Thoracic aorta (tissue), 2 donors: ENCODE results near the gene STK4. TPM values are rescaled to one million over a fixed set of nuclear protein-coding genes. Genes with fewer than 3 reads are reported as not detected.

Experiments used
- ATAC-seq: fragments of 150-250 bp; one replicate; pipeline ENCODE4 v1.8.0; 2017; ENCODE audit warnings: low read depth; ENCODE audit not compliant: insufficient number of reproducible peaks, low FRiP score
- DNase-seq: peaks from one replicate; pipeline ENCODE4 v3.0.0-alpha.2; 2020; ENCODE audit warnings: low spot score
- H3K27ac ChIP-seq, 2 donors: fragments of 200-600 bp; sonication (generic); 1 replicate in 1 of 2; 2 replicates in 1 of 2; pipeline ENCODE4 v1.5.1; 2016; ENCODE audit warnings: mild to moderate bottlenecking in 2 of 2, moderate library complexity in 2 of 2
- H3K27me3 ChIP-seq: fragments of 200-600 bp; sonication (generic); replicated peaks from 2 replicates; pipeline ENCODE4 v1.6.0; 2016; ENCODE audit warnings: mild to moderate bottlenecking; ENCODE audit not compliant: insufficient read depth
- H3K36me3 ChIP-seq: fragments of 200-600 bp; sonication (generic); one replicate; pipeline ENCODE4 v1.5.1; 2016
- H3K4me1 ChIP-seq, 2 donors: fragments of 200-600 bp; sonication (generic); 1 replicate in 1 of 2; 2 replicates in 1 of 2; pipeline versions ENCODE4 v1.5.1 to v1.6.0; 2016; ENCODE audit warnings: low read depth in 2 of 2, mild to moderate bottlenecking in 1 of 2; ENCODE audit not compliant: control insufficient read depth in 1 of 2
- H3K4me3 ChIP-seq: fragments of 200-600 bp; sonication (generic); 2 replicates; pipeline ENCODE4 v1.5.1; 2016; ENCODE audit warnings: mild to moderate bottlenecking
- H3K9me3 ChIP-seq: fragments of 200-600 bp; sonication (generic); 2 replicates; pipeline ENCODE4 v1.5.1; 2016
- CTCF ChIP-seq: fragments of 200-600 bp; sonication (generic); IDR thresholded peaks from one replicate; pipeline ENCODE4 v1.5.1; 2019; ENCODE audit warnings: antibody characterized with exemption
- total RNA-seq, 2 donors: library from RNA; depleted of rRNA; stranded (reverse); fragments of >200 nt; gene quantifications; one replicate each; pipeline versions ENCODE4 v1.1.0 to v1.2.3, GENCODE V29; 2016

Gene STK4
- total RNA-seq, 2 donors from 2014 or later, result 30.3 to 47.9 TPM

- Histone ChIP-seq H3K36me3 (no peaks in the 10 kb centered on the region), H3K4me3 (no peak overlapping the region), H3K27me3 (no peaks in the 10 kb centered on the region), H3K4me1 (no peaks in the 10 kb centered on the region), H3K27ac (no peak overlapping the region), H3K9me3 (no peaks in the 10 kb centered on the region)
- ATAC-seq (no peak), DNase-seq (no peak)
- no peak for TF ChIP-seq CTCF
Measured at GRCh38 chr20:45017281-45017680, 51.0 kb downstream of the STK4 start.

GRCh38 chr20:45017857-45018256 lies 51.5 kb downstream of the STK4 start:
- no peak for TF ChIP-seq CTCF
- H3K27me3 ChIP-seq, result no peaks in the 10 kb centered on the region
- no peaks in the 10 kb centered on the region for H3K9me3 ChIP-seq
- no peak for ATAC-seq
- H3K36me3 ChIP-seq, result no peaks in the 10 kb centered on the region
- no peak overlapping the region for H3K27ac ChIP-seq
- H3K4me1 ChIP-seq, result no peaks in the 10 kb centered on the region
- no peak overlapping the region for H3K4me3 ChIP-seq
- DNase-seq, result no peak

GRCh38 chr20:45019027-45019761 lies 52.9 kb downstream of the STK4 start:
- H3K9me3 ChIP-seq, result no peaks in the 10 kb centered on the region
- TF ChIP-seq CTCF, result no peak
- no peaks in the 10 kb centered on the region for H3K36me3 ChIP-seq
- ATAC-seq, result no peak
- H3K4me3 ChIP-seq, result no peak overlapping the region
- H3K27ac ChIP-seq, result no peak overlapping the region
- H3K4me1 ChIP-seq, result no peaks in the 10 kb centered on the region
- H3K27me3 ChIP-seq, result no peaks in the 10 kb centered on the region
- no peak for DNase-seq

- Histone ChIP-seq H3K27me3 (no peaks in the 10 kb centered on the region), H3K4me3 (no peak overlapping the region), H3K4me1 (no peaks in the 10 kb centered on the region), H3K27ac (no peak overlapping the region), H3K9me3 (no peaks in the 10 kb centered on the region), H3K36me3 (no peaks in the 10 kb centered on the region)
- no peak for DNase-seq
- TF ChIP-seq CTCF, result no peak
- ATAC-seq, result no peak
Measured at GRCh38 chr20:45019762-45020123, 53.4 kb downstream of the STK4 start.

- ATAC-seq, result no peak
- no peak for TF ChIP-seq CTCF
- Histone ChIP-seq H3K27ac (no peak overlapping the region), H3K27me3 (no peaks in the 10 kb centered on the region), H3K36me3 (no peaks in the 10 kb centered on the region), H3K9me3 (no peaks in the 10 kb centered on the region), H3K4me1 (no peaks in the 10 kb centered on the region), H3K4me3 (no peak overlapping the region)
- DNase-seq, result no peak
Measured at GRCh38 chr20:45020236-45020886, 54.0 kb downstream of the STK4 start.
